ENCODE data around the gene SLC6A16.

Gene SLC6A16

GRCh38 chr19:49357186-49357585 lies 32.2 kb upstream of the SLC6A16 start:
- Mint-ChIP-seq H3K4me1 (ENCODE audit: low read depth) (peaks cover 5% of the 10 kb centered on the region), H3K4me3 (no peak overlapping the region), H3K9me3 (no peaks in the 10 kb centered on the region), H3K27me3 (ENCODE audit: low read depth) (peaks cover 49% of the 10 kb centered on the region), H3K27ac (no peak overlapping the region), H3K36me3 (ENCODE audit: low read depth) (no peaks in the 10 kb centered on the region)
- no peak for DNase-seq (ENCODE audit: low spot score)

- Mint-ChIP-seq H3K9me3 (no peaks in the 10 kb centered on the region), H3K36me3 (ENCODE audit: low read depth) (no peaks in the 10 kb centered on the region), H3K27me3 (ENCODE audit: low read depth) (peaks cover 42% of the 10 kb centered on the region), H3K4me3 (no peak overlapping the region), H3K4me1 (ENCODE audit: low read depth) (peaks cover 2% of the 10 kb centered on the region), H3K27ac (no peak overlapping the region)
- no peak for DNase-seq (ENCODE audit: low spot score)
These were observed 31.4 kb upstream of the SLC6A16 start for GRCh38 chr19:49356382-49356781.

- Mint-ChIP-seq H3K27ac (no peak overlapping the region), H3K9me3 (no peaks in the 10 kb centered on the region), H3K36me3 (ENCODE audit: low read depth) (no peaks in the 10 kb centered on the region), H3K27me3 (ENCODE audit: low read depth) (peaks cover 38% of the 10 kb centered on the region), H3K4me3 (no peak overlapping the region), H3K4me1 (ENCODE audit: low read depth) (peaks cover 2% of the 10 kb centered on the region)
- DNase-seq (ENCODE audit: low spot score): no peak
These were observed 30.9 kb upstream of the SLC6A16 start for GRCh38 chr19:49355909-49356353.

DNA sequence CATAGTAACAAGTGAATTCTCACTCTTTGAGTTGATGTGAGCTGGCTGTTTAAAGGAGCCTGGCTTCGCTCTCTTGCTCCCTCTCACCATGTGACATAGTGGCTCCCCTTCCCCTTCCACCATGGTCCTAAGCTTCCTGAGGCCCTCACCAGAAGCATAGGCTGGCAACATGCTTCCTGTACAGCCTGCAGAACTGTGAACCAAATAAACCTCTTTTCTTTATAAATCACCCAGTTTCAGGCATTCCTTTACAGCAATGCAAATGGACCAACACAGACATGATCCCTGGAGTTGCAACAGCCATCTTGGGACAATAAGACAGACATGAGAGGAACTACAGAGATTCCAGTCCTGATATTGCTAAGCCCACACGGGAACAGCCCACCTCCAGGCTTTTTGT lies 24.6 kb upstream of the SLC6A16 start:
- DNase-seq (ENCODE audit: low spot score): no peak
- Mint-ChIP-seq H3K9me3 (no peaks in the 10 kb centered on the region), H3K27ac (no peak overlapping the region), H3K27me3 (ENCODE audit: low read depth) (peaks cover 5% of the 10 kb centered on the region), H3K4me3 (no peak overlapping the region), H3K4me1 (ENCODE audit: low read depth) (peaks cover 5% of the 10 kb centered on the region), H3K36me3 (ENCODE audit: low read depth) (peaks cover 4% of the 10 kb centered on the region)

- Mint-ChIP-seq H3K4me3 (no peak overlapping the region), H3K36me3 (ENCODE audit: low read depth) (peaks cover 5% of the 10 kb centered on the region), H3K27me3 (ENCODE audit: low read depth) (peaks cover 3% of the 10 kb centered on the region), H3K27ac (no peak overlapping the region), H3K4me1 (ENCODE audit: low read depth) (peaks cover 5% of the 10 kb centered on the region), H3K9me3 (no peaks in the 10 kb centered on the region)
- DNase-seq (ENCODE audit: low spot score): no peak
These were observed 23.6 kb upstream of the SLC6A16 start for GRCh38 chr19:49348305-49349189.

DNA sequence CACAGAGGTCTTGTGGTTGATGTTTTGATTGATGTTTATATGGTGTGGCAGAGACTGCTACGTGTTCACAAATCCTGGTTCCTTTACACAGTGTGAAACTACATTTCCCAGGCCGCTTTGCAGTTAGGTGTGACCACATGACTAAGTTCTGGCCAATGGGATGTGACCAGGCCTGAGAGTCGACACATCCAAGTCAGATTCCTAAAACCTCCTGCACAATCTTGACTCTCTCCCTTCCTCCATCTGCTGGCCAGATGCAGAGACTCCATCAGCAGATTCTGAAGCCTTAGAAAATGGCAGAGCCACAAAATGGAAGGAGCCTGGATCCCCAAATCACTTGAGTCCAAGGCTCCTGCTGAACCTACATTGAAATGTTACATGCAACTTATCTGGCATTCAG lies 22.8 kb upstream of the SLC6A16 start:
- Mint-ChIP-seq H3K4me3 (no peak overlapping the region), H3K27me3 (ENCODE audit: low read depth) (no peaks in the 10 kb centered on the region), H3K9me3 (no peaks in the 10 kb centered on the region), H3K36me3 (ENCODE audit: low read depth) (peaks cover 5% of the 10 kb centered on the region), H3K27ac (no peak overlapping the region), H3K4me1 (ENCODE audit: low read depth) (peaks cover 5% of the 10 kb centered on the region)
- no peak for DNase-seq (ENCODE audit: low spot score)

GRCh38 chr19:49347191-49347590 lies 22.2 kb upstream of the SLC6A16 start:
- Mint-ChIP-seq H3K27ac (no peak overlapping the region), H3K4me3 (no peak overlapping the region), H3K27me3 (ENCODE audit: low read depth) (no peaks in the 10 kb centered on the region), H3K4me1 (ENCODE audit: low read depth) (peaks cover 5% of the 10 kb centered on the region), H3K36me3 (ENCODE audit: low read depth) (peaks cover 8% of the 10 kb centered on the region), H3K9me3 (no peaks in the 10 kb centered on the region)
- DNase-seq (ENCODE audit: low spot score): no peak

GRCh38 chr19:49344505-49345423 lies 19.8 kb upstream of the SLC6A16 start:
- DNase-seq (ENCODE audit: low spot score): no peak
- peaks cover 16% of the 10 kb centered on the region for H3K36me3 Mint-ChIP-seq (ENCODE audit: low read depth)
- peak overlapping the region; percentile 54 for H3K27ac Mint-ChIP-seq
- peaks cover 10% of the 10 kb centered on the region for H3K4me1 Mint-ChIP-seq (ENCODE audit: low read depth)
- no peak overlapping the region for H3K4me3 Mint-ChIP-seq
- H3K9me3 Mint-ChIP-seq: no peaks in the 10 kb centered on the region
- no peaks in the 10 kb centered on the region for H3K27me3 Mint-ChIP-seq (ENCODE audit: low read depth)

- Mint-ChIP-seq H3K4me3 (no peak overlapping the region), H3K36me3 (ENCODE audit: low read depth) (peaks cover 26% of the 10 kb centered on the region), H3K9me3 (no peaks in the 10 kb centered on the region), H3K27me3 (ENCODE audit: low read depth) (no peaks in the 10 kb centered on the region), H3K27ac (no peak overlapping the region), H3K4me1 (ENCODE audit: low read depth) (peaks cover 19% of the 10 kb centered on the region)
- DNase-seq (ENCODE audit: low spot score): no peak
These were observed 18.1 kb upstream of the SLC6A16 start for GRCh38 chr19:49343123-49343522.

DNA sequence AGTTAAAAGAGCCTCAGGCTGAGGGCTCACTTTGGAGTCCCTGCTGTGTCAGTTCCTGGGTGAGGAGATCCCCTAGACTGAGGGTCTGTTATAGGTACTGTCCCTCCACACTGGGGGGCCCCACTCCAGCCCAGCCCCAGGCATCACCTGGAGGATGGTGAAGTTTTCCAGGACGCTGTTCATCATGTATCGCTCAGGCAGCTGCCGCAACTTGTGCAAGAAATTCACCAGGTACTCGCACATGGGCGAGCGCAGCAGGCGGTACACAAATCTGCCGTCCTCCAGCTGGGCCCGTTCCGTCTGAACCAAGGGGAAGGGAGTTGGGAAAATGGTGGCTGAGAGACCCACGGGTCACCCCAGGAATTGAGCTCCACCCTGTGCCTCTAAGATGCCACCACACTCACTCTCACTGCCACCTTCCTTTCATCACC lies 17.3 kb upstream of the SLC6A16 start:
- peak overlapping the region; percentile 3 for H3K27ac Mint-ChIP-seq
- H3K4me1 Mint-ChIP-seq (ENCODE audit: low read depth): peaks cover 24% of the 10 kb centered on the region
- H3K36me3 Mint-ChIP-seq (ENCODE audit: low read depth): peaks cover 32% of the 10 kb centered on the region
- H3K4me3 Mint-ChIP-seq: no peak overlapping the region
- no peaks in the 10 kb centered on the region for H3K9me3 Mint-ChIP-seq
- H3K27me3 Mint-ChIP-seq (ENCODE audit: low read depth): no peaks in the 10 kb centered on the region
- DNase-seq (ENCODE audit: low spot score): no peak

DNA sequence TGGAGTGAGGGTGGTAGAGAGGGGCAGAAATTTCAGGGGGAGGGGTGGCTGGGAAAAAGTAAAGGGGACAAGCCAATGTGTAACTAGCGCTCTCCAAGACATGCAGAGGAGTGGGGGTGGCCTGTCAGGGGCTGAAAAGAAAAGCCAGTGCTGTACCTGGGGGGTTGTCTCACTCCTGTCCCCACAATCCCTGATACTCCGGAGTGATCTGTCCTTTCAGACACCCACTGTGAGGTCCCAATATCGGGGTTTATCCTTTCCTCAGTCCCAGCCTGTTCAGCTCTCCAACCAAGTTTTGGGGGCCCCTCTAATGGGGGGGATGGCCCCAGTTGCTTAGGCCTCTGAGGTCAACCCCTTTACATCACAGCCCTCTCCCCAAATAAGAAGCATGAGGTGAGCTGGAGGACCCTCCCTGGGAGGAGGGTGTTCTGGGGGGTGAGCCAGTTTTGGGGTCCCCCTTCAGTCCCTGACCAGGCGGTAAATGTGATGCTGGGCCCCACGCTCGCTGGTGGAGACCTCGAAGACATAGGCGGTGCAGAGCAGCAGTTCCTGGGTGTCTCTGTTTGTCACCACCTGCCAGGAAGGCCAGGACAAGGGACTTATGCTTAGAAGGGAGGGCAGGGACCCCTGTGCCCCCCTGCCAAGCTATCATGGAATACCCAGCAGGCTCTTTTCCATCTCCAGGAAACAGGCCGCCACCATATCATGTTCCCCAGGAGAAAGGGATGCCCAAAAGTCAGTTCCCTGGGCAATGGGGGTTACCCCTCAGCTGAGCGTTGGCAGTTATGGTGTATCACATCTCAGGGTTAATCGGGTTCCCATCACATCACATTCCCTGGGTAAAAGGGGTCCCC lies 16.1 kb upstream of the SLC6A16 start:
- no peak overlapping the region for H3K4me3 Mint-ChIP-seq
- no peak for DNase-seq (ENCODE audit: low spot score)
- no peak overlapping the region for H3K27ac Mint-ChIP-seq
- peaks cover 36% of the 10 kb centered on the region for H3K36me3 Mint-ChIP-seq (ENCODE audit: low read depth)
- H3K4me1 Mint-ChIP-seq (ENCODE audit: low read depth): peaks cover 33% of the 10 kb centered on the region
- no peaks in the 10 kb centered on the region for H3K27me3 Mint-ChIP-seq (ENCODE audit: low read depth)
- H3K9me3 Mint-ChIP-seq: no peaks in the 10 kb centered on the region

DNA sequence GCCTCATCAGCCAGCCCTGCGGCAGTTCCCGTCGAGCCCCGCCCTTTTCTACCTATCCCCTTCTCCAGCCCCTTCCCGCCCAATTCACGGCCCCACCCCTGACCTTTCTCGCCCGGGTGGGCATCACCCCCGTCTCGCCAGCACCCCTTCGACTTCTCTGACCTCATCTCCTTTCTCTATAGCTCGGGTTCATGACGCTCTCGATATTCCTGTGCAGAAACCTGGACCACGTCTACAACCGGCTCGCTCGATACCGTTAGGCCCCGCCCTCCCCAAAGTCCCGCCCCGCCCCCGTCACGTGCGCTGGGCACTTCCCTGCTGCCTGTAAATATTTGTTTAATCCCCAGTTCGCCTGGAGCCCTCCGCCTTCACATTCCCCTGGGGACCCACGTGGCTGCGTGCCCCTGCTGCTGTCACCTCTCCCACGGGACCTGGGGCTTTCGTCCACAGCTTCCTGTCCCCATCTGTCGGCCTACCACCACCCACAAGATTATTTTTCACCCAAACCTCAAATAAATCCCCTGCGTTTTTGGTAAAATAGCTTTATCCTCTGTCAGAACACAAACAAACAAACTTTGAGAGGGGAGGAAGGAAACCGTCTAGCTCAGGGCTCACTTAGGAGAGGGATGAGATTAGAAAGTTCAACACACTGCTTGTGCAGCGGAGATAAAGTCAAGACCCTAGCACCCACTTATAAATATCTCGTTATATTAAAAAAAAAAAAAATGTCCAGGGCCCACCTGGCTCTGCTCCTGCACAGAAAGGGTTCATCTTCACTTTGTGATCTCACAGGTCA lies 15.3 kb upstream of the SLC6A16 start:
- Mint-ChIP-seq H3K4me1 (ENCODE audit: low read depth) (peaks cover 36% of the 10 kb centered on the region), H3K27me3 (ENCODE audit: low read depth) (no peaks in the 10 kb centered on the region), H3K36me3 (ENCODE audit: low read depth) (peaks cover 38% of the 10 kb centered on the region), H3K9me3 (no peaks in the 10 kb centered on the region), H3K4me3 (no peak overlapping the region), H3K27ac (peak overlapping the region; percentile 28)
- no peak for DNase-seq (ENCODE audit: low spot score)
